HG03469 (cell line): ENCODE measurements around the gene API5.

Source experiments
- ATAC-seq: cut with Tn5 transposase; IDR thresholded peaks from one replicate; pipeline ENCODE4 v1.9.1; 2021; ENCODE audit warnings: mild to moderate bottlenecking, moderate library complexity, moderate number of reproducible peaks; ENCODE audit not compliant: unreplicated experiment

Gene API5

GRCh38 chr11:43358801-43359421, 47.1 kb downstream of the API5 start, which contains the start of gene TTC17:
Gene TTC17 (plus strand): TSS chr11:43358920. CDS start chr11:43358955, 35 bp downstream.
- ATAC-seq, result peak; percentile 87

GRCh38 chr11:43359422-43359818, 47.6 kb downstream of the API5 start:
- ATAC-seq, result peak; percentile 35

- no peak for ATAC-seq
Measured at GRCh38 chr11:43360361-43361032, 48.7 kb downstream of the API5 start.

GRCh38 chr11:43366677-43367076, 54.9 kb downstream of the API5 start:
- ATAC-seq, result no peak

GRCh38 chr11:43367382-43368178, 55.8 kb downstream of the API5 start:
- peak; percentile 30 for ATAC-seq

- no peak for ATAC-seq
Measured at GRCh38 chr11:43376065-43376464, 64.3 kb downstream of the API5 start.

GRCh38 chr11:43376594-43376993, 64.8 kb downstream of the API5 start:
- no peak for ATAC-seq

GRCh38 chr11:43377389-43377788, 65.6 kb downstream of the API5 start:
- no peak for ATAC-seq

GRCh38 chr11:43378897-43379296, 67.1 kb downstream of the API5 start:
- ATAC-seq, result no peak

- no peak for ATAC-seq
Measured at GRCh38 chr11:43381802-43382201, 70.0 kb downstream of the API5 start.

- no peak for ATAC-seq
Measured at GRCh38 chr11:43382614-43383013, 70.8 kb downstream of the API5 start.

GRCh38 chr11:43384393-43384792, 72.6 kb downstream of the API5 start:
- ATAC-seq, result no peak

GRCh38 chr11:43392713-43393112, 80.9 kb downstream of the API5 start:
- no peak for ATAC-seq

GRCh38 chr11:43393765-43394355, 82.1 kb downstream of the API5 start:
- no peak for ATAC-seq
